ENCODE results near the gene KLF16.
"Not testable (repeated sequence)": the region's sequence is repeated elsewhere in the genome, so short reads cannot be mapped to it uniquely, and the experiment has no call there.

KLF16 gene

GRCh38 chr19:1883784-1884183 is 20.4 kb upstream of the KLF16 start:
- DNase-seq, result no peak

GRCh38 chr19:1882786-1883692 is 19.7 kb upstream of the KLF16 start:
- no peak for DNase-seq

- peak; percentile 37 for DNase-seq
Measured at GRCh38 chr19:1882089-1882785, 18.9 kb upstream of the KLF16 start.

GRCh38 chr19:1881393-1882088 is 18.2 kb upstream of the KLF16 start:
- DNase-seq, result not testable (repeated sequence)

- DNase-seq, result no peak
Measured at GRCh38 chr19:1880611-1881392, 17.4 kb upstream of the KLF16 start.

- DNase-seq, result not testable (repeated sequence)
Measured at GRCh38 chr19:1879982-1880381, 16.6 kb upstream of the KLF16 start.

- not testable (repeated sequence) for DNase-seq
Measured at GRCh38 chr19:1878583-1878982, 15.2 kb upstream of the KLF16 start.

GRCh38 chr19:1877280-1877660 is 13.9 kb upstream of the KLF16 start:
- DNase-seq, result not testable (repeated sequence)

GRCh38 chr19:1876496-1877279 is 13.3 kb upstream of the KLF16 start:
- DNase-seq, result peak; percentile 36

GRCh38 chr19:1875646-1876495 is 12.5 kb upstream of the KLF16 start:
- DNase-seq, result peak; percentile 94

- not testable (repeated sequence) for DNase-seq
Measured at GRCh38 chr19:1875265-1875645, 11.9 kb upstream of the KLF16 start.

GRCh38 chr19:1874554-1875185 is 11.3 kb upstream of the KLF16 start:
- DNase-seq, result no peak

GRCh38 chr19:1873524-1874473 is 10.4 kb upstream of the KLF16 start:
- peak; percentile 49 for DNase-seq

- DNase-seq, result no peak
Measured at GRCh38 chr19:1872807-1873523, 9.6 kb upstream of the KLF16 start.

- no peak for DNase-seq
Measured at GRCh38 chr19:1871630-1872029, 8.3 kb upstream of the KLF16 start.

GRCh38 chr19:1871140-1871597 is 7.8 kb upstream of the KLF16 start:
- DNase-seq, result no peak

- DNase-seq, result no peak
Measured at GRCh38 chr19:1868971-1869370, 5.6 kb upstream of the KLF16 start.

GRCh38 chr19:1867349-1867724 is 4.0 kb upstream of the KLF16 start:
- no peak for DNase-seq
